G401 (cell line): ENCODE data around the gene SERPIND1. TPM values are rescaled to one million over a fixed set of nuclear protein-coding genes. Genes with fewer than 3 reads are reported as not detected.
"Not testable (repeated sequence)": the region's sequence is repeated elsewhere in the genome, so short reads cannot be mapped to it uniquely, and the experiment has no call there.

Source experiments
- DNase-seq: peaks from one replicate; pipeline ENCODE4 v3.0.0-alpha.2; 2015; ENCODE audit warnings: low spot score
- in situ Hi-C: cut with HindIII; loops from 2 replicates; pipeline ENCODE4 v1.10.0; 2016; ENCODE audit warnings: low sequenced_read_pairs, mixed read lengths
- total RNA-seq: library from RNA; depleted of rRNA; stranded (reverse); fragments of >200 nt; shearing (Covaris generic); gene quantifications from 2 replicates; pipeline ENCODE4 v1.2.3, GENCODE V29; 2014

The SERPIND1 gene
- total RNA-seq, 1 experiment from 2014 or later: not detected

- no peak for DNase-seq
- in situ Hi-C loops: no loop called here
Observed at GRCh38 chr22:20808844-20809243, 34.9 kb downstream of the SERPIND1 start.

- in situ Hi-C loops: no loop called here
Observed at GRCh38 chr22:20809538-20810185, 35.7 kb downstream of the SERPIND1 start.

GRCh38 chr22:20810645-20811044 lies 36.7 kb downstream of the SERPIND1 start:
- DNase-seq: no peak
- in situ Hi-C loops: no loop called here

More at GRCh38 chr22:20809538-20810185, 35.7 kb downstream of the SERPIND1 start:
- DNase-seq: no peak

GRCh38 chr22:20811171-20811570 lies 37.3 kb downstream of the SERPIND1 start:
- in situ Hi-C loops: no loop called here
- DNase-seq: no peak

- in situ Hi-C loops: no loop called here
Observed at GRCh38 chr22:20811971-20812660, 38.2 kb downstream of the SERPIND1 start.

GRCh38 chr22:20813056-20813455 lies 39.1 kb downstream of the SERPIND1 start:
- in situ Hi-C loops: no loop called here
- no peak for DNase-seq

More at GRCh38 chr22:20811971-20812660, 38.2 kb downstream of the SERPIND1 start:
- no peak for DNase-seq

- no peak for DNase-seq
- in situ Hi-C loops: no loop called here
Observed at GRCh38 chr22:20814221-20814808, 40.4 kb downstream of the SERPIND1 start.

GRCh38 chr22:20815477-20816050 lies 41.7 kb downstream of the SERPIND1 start:
- DNase-seq: no peak

GRCh38 chr22:20816559-20816958 lies 42.6 kb downstream of the SERPIND1 start:
- in situ Hi-C loops: no loop called here
- no peak for DNase-seq

More at GRCh38 chr22:20815477-20816050, 41.7 kb downstream of the SERPIND1 start:
- in situ Hi-C loops: no loop called here

GRCh38 chr22:20818471-20818870 lies 44.6 kb downstream of the SERPIND1 start:
- in situ Hi-C loops: no loop called here
- DNase-seq: no peak

GRCh38 chr22:20819471-20819870 lies 45.6 kb downstream of the SERPIND1 start:
- in situ Hi-C loops: no loop called here
- no peak for DNase-seq

- DNase-seq, in situ Hi-C loops: not testable (repeated sequence)
Observed at GRCh38 chr22:20821717-20822239, 47.9 kb downstream of the SERPIND1 start.

- in situ Hi-C loops: no loop called here
- DNase-seq: no peak
Observed at GRCh38 chr22:20822240-20822639, 48.3 kb downstream of the SERPIND1 start.

- no peak for DNase-seq
- in situ Hi-C loops: no loop called here
Observed at GRCh38 chr22:20823264-20823663, 49.4 kb downstream of the SERPIND1 start.

- in situ Hi-C loops, DNase-seq: not testable (repeated sequence)
Observed at GRCh38 chr22:20825216-20825615, 51.3 kb downstream of the SERPIND1 start.

- no peak for DNase-seq
- in situ Hi-C loops: no loop called here
Observed at GRCh38 chr22:20825624-20826023, 51.7 kb downstream of the SERPIND1 start.

GRCh38 chr22:20826373-20827152 lies 52.6 kb downstream of the SERPIND1 start:
- DNase-seq: not testable (repeated sequence)

GRCh38 chr22:20829491-20830134 lies 55.7 kb downstream of the SERPIND1 start:
- no peak for DNase-seq
- in situ Hi-C loops: no loop called here

More at GRCh38 chr22:20826373-20827152, 52.6 kb downstream of the SERPIND1 start:
- in situ Hi-C loops: not testable (repeated sequence)
